ENCODE results near the gene PRRT1B.

DNA sequence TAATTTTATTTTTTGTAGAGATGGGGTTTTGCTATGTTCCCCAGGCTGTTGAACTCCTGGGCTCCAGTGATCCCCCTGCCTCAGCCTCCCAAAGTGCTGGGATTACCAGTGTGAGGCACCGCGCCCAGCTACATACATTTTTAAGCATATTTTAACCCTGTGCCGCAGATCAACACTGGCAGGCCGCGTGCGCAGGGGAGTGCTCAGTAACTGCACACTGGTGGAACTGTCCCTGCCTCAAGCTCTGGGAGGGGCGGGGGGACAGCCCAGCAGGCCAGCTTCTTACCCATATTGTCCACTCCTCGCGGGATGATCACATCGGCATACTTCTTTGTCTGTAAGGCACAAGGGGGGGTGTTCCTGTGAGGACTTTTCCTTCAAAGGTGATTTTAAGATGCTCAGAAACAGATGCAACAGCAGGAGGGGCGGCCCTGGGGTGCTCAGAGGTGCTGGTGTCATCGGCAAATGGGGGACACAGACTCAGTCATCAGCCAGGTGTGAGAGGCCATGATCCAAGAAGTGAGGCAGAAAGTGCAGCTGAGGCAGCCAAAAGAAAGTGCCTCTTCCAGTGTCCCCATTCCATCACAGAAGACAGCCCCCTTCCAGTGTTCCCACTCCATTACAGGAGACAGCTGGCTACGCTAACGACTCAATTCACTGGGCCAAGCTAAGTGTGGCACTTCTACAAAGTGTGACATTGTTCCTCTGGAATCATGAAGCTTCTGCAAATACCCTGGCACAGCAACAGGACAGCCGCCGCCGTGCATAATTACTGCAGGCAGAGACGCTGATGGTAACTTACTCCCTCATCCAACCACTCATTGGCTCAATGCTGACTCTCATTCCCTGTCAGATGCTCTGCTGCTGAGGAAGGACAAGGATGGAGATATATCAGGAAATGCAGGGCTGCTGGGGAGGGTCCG is 19.4 kb upstream of the PRRT1B start:
- TF ChIP-seq EZH2phosphoT487 (IDR thresholded peaks at IDR 0.05; ENCODE audit: low read depth), result no peak
- TF ChIP-seq, protein P1, sequence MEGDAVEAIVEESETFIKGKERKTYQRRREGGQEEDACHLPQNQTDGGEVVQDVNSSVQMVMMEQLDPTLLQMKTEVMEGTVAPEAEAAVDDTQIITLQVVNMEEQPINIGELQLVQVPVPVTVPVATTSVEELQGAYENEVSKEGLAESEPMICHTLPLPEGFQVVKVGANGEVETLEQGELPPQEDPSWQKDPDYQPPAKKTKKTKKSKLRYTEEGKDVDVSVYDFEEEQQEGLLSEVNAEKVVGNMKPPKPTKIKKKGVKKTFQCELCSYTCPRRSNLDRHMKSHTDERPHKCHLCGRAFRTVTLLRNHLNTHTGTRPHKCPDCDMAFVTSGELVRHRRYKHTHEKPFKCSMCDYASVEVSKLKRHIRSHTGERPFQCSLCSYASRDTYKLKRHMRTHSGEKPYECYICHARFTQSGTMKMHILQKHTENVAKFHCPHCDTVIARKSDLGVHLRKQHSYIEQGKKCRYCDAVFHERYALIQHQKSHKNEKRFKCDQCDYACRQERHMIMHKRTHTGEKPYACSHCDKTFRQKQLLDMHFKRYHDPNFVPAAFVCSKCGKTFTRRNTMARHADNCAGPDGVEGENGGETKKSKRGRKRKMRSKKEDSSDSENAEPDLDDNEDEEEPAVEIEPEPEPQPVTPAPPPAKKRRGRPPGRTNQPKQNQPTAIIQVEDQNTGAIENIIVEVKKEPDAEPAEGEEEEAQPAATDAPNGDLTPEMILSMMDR (IDR thresholded peaks at IDR 0.05; ENCODE audit: low read depth, low read length), result no peak

All from OCI-LY3 (cell line).